Occipital lobe (tissue), 2 donors: ENCODE measurements around the gene ASCL5. TPM values are rescaled to one million over a fixed set of nuclear protein-coding genes. Genes with fewer than 3 reads are reported as not detected.

Experiments used
- DNase-seq: peaks from one replicate; lab custom pipeline; 2025; lab: John Stamatoyannopoulos, UW
- total RNA-seq: library from RNA; depleted of rRNA; stranded (reverse); fragments of >200 nt; gene quantifications from one replicate; pipeline ENCODE4 v1.2.3, GENCODE V29; 2014

Gene ASCL5
- total RNA-seq, 1 donor from 2014 or later = 0.16 TPM

DNA sequence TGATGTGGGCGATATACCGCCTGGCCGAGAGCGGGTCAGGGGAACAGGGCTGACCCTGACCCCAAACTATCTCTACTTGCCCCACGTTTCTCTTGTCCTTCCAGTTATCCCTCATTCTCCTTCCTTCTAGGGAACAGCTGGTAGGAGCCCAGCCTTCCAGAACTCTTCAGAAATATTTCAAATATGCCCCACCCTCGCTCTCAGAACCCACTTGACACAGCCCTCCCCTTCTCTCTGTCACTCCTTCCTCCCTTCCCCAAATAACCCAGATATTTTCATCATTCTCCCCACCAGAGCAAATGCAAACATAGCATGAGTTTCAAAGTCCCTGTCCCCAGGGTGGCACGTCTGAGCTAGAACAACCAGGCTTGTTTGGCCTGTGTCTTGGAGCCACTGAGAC lies 15.8 kb downstream of the ASCL5 start:
- no peak for DNase-seq

- no peak for DNase-seq
Observed at GRCh38 chr1:201110616-201111015, 16.4 kb downstream of the ASCL5 start.

GRCh38 chr1:201110138-201110537 lies 16.8 kb downstream of the ASCL5 start:
- no peak for DNase-seq

GRCh38 chr1:201109651-201110050 lies 17.3 kb downstream of the ASCL5 start:
- DNase-seq = no peak

DNA sequence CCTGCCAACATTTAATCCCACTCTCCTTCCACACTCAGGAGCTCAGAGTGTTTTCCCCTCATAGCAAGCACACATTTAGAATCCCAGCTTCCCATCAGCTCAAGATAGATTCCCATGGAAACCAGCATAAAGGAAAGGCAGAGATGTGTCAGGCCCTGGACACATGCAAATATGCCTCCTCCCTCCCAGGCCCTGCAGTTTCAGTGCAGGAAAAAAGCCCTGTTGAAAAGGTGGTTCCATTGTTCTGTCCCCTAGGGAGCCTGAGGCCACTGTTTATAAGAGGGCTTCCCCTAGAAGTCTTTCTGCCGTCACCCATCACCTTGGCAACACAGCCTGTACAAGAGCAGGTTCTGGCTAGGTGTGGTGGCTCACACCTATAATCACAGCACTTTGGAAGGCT lies 18.4 kb downstream of the ASCL5 start:
- no peak for DNase-seq

- no peak for DNase-seq
Observed at GRCh38 chr1:201105688-201106087, 21.3 kb downstream of the ASCL5 start.

DNA sequence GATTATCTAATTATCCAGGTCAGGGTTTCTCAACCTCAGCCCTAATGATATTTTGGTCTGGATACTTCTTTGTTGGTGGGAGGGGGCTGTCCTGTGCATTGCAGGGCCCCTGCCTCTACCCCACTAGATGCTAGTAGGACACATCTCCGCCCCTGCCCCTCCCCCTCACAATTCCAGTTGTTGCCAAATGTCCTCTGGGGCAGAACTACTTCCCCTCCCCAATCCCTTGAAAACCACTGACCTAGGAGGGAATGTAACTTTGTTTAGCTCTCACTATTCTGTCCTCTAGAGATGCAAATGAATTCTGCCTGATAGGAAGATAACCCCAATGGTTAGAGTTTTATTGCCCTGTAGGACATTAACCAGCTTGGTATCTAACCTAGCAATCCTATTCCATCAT lies 22.8 kb downstream of the ASCL5 start:
- no peak for DNase-seq

- DNase-seq = no peak
Observed at GRCh38 chr1:201103666-201104065, 23.3 kb downstream of the ASCL5 start.

DNA sequence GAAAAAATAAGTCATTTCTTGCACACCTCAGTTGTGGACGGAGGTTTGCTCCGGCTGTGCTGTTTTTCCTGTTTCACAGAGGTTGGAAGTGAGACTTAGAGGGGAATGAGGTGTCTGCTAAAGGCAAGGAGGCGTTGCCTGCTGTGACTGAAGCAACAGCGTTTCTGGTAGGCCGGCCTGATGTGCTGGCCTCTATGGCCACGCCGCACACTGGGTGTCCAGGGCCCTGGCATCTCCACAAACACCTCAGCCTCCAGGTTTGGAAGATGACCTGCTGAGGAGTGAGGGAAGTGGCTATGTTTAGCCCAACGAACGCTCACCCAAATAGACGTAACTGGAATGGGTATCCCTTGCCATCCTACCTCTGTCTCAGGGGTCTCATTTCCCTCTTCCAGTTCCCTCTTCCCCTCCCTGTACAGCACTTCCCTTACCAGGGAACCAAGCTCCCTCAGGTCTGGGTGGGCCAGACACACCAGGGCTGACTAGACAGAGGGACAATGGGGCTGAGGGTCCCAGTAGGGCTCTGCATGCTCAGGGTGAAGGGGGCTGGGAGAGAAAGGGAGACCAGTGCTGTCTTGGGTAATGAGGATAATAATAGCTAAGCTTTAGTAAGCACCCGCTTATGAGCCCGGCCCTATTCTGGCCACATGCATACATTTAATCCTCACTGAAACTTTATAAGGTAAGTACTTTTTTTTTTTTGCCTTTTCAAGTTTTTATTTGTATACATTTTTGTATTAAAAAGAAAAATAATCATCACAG lies 26.6 kb downstream of the ASCL5 start:
- no peak for DNase-seq

DNA sequence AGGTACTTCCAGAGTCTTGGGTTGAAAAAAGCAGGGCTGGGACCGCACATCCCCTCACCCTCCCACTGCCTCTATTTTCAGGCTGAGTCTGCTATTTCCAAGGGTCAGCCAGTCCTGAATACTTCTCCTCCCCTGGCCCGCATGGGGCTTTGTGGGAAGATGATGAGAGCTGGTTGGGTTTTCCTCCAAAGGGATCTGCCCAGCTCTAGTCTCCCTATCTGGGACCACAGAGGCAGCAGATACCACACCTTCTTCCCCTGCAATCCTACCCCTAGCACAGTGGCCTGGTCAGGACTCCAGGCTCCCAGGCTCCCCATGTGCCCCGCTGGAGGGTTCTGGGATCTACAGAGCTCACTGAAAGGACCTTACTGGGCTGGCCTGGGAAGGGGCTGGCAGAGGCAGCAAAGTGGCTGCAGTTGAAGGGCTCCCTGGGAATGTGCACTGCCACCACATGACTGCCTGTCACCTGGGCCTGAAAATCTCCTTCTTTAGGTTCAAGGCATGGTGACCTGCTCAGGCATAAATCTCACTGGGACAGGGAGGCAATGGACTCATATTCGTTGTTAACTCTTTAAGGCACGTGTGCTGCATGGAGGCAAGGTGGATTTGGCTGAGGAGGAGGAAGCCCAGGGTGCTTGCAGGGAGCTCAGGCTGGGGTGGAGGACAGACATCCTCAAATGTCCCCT lies 27.8 kb downstream of the ASCL5 start:
- DNase-seq = no peak

- DNase-seq = no peak
Observed at GRCh38 chr1:201096977-201097856, 29.8 kb downstream of the ASCL5 start.

GRCh38 chr1:201096041-201096461 lies 30.9 kb downstream of the ASCL5 start:
- no peak for DNase-seq

- no peak for DNase-seq
Observed at GRCh38 chr1:201095581-201095980, 31.4 kb downstream of the ASCL5 start.

GRCh38 chr1:201094832-201095231 lies 32.2 kb downstream of the ASCL5 start:
- no peak for DNase-seq

GRCh38 chr1:201093962-201094361 lies 33.0 kb downstream of the ASCL5 start:
- DNase-seq = no peak

DNA sequence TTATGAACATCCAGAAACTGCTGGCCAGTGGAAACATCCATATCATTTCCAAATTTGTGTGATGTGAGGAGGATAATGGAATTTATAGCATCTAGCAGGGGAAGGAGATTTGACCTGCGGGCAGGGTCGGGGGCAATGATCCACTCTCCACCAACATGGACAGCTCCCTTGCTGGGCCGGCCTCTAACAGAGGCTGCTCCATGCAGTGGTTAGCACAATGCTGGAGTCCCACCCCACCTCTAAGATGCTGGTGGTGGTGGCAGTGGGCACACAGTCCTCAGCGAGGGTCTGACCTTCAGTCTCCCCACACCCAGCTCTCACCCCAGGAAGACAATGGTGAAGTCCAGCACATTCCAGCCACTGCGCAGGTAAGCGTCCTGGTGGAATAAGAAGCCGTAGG lies 33.4 kb downstream of the ASCL5 start:
- no peak for DNase-seq

DNA sequence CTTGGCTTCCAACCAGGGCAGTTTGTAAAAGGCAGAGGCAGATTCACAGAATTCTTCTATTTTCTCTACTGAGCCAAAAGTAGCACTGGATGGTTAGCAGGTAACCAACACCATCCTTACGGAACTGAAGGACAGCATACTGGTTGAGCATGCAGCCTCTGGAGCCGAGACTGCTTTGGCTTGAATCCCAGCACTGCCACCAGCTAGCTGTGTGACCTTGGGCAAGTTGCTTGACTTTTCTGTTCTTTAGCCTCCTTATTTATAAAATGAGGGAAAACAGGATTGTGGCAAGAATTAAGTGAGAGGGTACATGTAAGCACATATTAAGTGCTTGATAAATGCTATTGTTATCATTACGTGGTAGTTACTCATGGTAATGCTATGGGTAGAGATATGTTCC lies 34.2 kb downstream of the ASCL5 start:
- no peak for DNase-seq

DNA sequence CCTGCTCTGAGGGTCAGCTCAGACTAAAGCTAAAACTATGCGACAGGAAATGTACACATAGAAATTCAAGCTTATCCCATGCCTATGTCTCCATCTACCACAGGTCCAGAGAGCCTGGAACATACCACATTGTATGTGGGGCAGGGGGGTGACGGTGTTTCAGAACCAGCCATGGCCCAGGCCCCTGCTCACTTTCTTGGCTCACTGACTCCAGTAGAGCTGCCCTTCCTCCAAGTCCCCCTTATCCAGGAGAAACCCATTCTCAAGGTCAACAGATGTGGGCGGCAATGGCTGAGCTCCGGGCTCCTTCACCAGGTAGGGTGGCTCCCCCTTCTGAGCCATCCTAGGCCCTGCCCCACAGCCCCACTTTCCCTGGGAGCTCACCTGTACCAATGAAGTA lies 35.7 kb downstream of the ASCL5 start:
- DNase-seq = no peak

DNA sequence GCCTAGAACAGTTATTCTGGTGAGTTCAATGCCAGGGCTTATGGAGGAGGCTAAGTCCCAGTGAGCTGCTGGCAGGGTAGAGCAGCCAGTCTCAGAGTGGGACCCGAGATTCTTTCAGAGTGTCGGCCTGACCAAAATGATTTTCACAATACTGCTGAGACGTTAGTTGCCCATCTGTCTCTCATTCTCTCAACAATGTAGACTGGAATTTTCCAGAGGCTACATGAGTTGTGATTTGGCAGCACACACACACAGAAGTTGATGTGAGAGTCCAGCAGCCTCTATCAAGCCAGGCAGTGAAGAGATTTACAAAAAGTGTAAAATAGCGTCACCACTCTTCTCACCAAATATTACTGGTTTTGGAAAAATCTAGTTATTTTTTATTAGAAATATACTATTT lies 36.4 kb downstream of the ASCL5 start:
- DNase-seq = no peak

GRCh38 chr1:201089596-201089995 lies 37.4 kb downstream of the ASCL5 start:
- DNase-seq = no peak

DNA sequence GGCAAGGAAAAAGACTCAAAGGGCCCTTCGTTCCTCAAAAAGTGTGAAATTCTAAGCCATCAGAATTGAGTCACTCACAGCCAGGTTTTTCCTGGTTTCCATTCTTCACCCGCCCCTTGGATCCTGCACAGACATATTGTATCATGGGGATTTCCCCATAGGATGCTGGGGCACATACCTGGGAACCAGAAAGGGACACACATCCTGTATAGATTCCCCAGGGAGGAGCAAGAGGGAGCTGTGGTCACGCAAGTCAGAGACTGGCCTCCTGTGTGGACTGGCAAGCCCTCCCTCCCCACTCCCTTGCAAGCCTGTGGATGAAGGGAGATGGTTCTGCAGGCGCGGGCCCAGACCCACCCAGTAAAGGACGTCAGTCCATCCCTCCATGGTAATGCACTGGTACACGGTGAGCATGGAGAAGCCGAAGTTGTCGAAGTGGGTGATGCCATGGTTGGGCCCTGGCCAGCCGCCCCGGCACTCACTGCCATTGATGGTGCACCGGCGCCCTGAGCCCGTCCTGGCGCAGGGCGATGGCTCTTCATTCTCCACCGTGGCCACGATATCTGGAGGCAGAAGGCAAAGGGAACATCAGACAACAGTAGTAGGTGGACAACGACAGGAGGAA lies 38.0 kb downstream of the ASCL5 start:
- DNase-seq = no peak

GRCh38 chr1:201088395-201088794 lies 38.6 kb downstream of the ASCL5 start:
- DNase-seq = no peak
